Uterus (tissue), 4 donors: ENCODE measurements around the gene MTMR10. TPM values are rescaled to one million over a fixed set of nuclear protein-coding genes. Genes with fewer than 3 reads are reported as not detected.

Experiments used
- DNase-seq, 2 donors: peaks; one replicate each; pipeline ENCODE4 v3.0.0-alpha.2; 2019 to 2020
- H3K27ac ChIP-seq, 2 donors: fragments of 200-600 bp; sonication (generic); 1 replicate in 1 of 2; 2 replicates in 1 of 2; pipeline ENCODE4 v1.5.1; 2016 to 2018
- H3K27me3 ChIP-seq, 2 donors: fragments of 200-600 bp; sonication (generic); one replicate each; pipeline ENCODE4 v1.5.1; 2018 to 2019; ENCODE audit warnings: control low read depth in 1 of 2
- H3K36me3 ChIP-seq, 2 donors: fragments of 200-600 bp; sonication (generic); one replicate each; pipeline ENCODE4 v1.5.1; 2019; ENCODE audit warnings: control low read depth in 1 of 2
- H3K4me1 ChIP-seq, 2 donors: fragments of 200-600 bp; sonication (generic); one replicate each; pipeline ENCODE4 v1.5.1; 2018 to 2019; ENCODE audit warnings: control low read depth in 1 of 2
- H3K4me3 ChIP-seq, 2 donors: fragments of 200-600 bp; sonication (generic); 1 replicate in 1 of 2; 2 replicates in 1 of 2; pipeline ENCODE4 v1.5.1; 2018 to 2019; ENCODE audit warnings: mild to moderate bottlenecking in 1 of 2
- H3K9me3 ChIP-seq, 2 donors: fragments of 200-600 bp; sonication (generic); one replicate each; pipeline ENCODE4 v1.5.1; 2019; ENCODE audit warnings: control low read depth in 1 of 2
- CTCF ChIP-seq, 4 experiments: fragments of 200-600 bp in 2 of 4; fragments of 450-650 bp in 2 of 4; sonication (generic) in 2 of 4; IDR thresholded peaks; one replicate each; pipeline ENCODE4 v1.5.1; 2016 to 2019; ENCODE audit warnings: antibody characterized with exemption in 4 of 4, mild to moderate bottlenecking in 2 of 4, moderate library complexity in 1 of 4
- POLR2A ChIP-seq, 2 donors: fragments of 450-650 bp; IDR thresholded peaks; one replicate each; pipeline ENCODE4 v1.6.1; 2016; ENCODE audit warnings: antibody characterized with exemption in 2 of 2, mild to moderate bottlenecking in 1 of 2, moderate library complexity in 1 of 2
- intact Hi-C: fragments of 100-400 bp; cut with DNase I; formaldehyde crosslinking; loops from one replicate; pipeline ENCODE4 v1.15.1; 2023; ENCODE audit warnings: low total_unique reads
- small RNA-seq: library from RNA; depleted of rRNA; stranded (forward); fragments of <200 nt; gene quantifications from one replicate; pipeline ENCODE3, GENCODE V24; 2016
- total RNA-seq, 4 donors: library from RNA; depleted of rRNA in 3 of 4; stranded (reverse); fragments of >200 nt in 3 of 4; gene quantifications; one replicate each; pipeline versions ENCODE4 v1.1.0 to v1.2.4, GENCODE V29; 2014 to 2023
- donor health status: DM: yes; HTN: yes; CAD: no.

Gene MTMR10
- total RNA-seq, 4 donors from 2014 or later: 11.8 to 34.2 (median 19.1) TPM

DNA sequence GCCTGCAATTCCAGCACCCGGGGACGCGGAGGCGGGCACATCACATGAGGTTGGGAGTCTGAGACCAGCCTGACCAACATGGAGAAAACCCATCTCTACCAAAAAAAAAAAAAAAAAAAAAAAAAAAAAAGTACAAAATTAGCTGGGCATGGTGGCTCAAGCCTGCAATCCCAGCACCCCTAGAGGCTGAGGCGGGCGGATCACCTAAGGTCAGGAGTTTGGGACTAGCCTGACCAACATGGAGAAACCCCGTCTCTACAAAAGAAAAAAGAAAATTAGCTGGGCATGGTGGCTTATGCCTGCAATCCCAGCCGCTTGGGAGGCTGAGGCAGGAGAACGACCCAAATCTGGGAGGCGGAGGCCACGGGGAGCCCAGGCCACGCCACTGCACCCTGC is 95.2 kb downstream of the MTMR10 start:
- no peak for DNase-seq
- intact Hi-C loops: no loop called here
- Histone ChIP-seq H3K27ac (no peak overlapping the region), H3K27me3 (no peaks in the 10 kb centered on the region), H3K4me1 (no peaks in the 10 kb centered on the region), H3K4me3 (no peak overlapping the region), H3K36me3 (no peaks in the 10 kb centered on the region), H3K9me3 (no peaks in the 10 kb centered on the region)
- TF ChIP-seq CTCF (IDR thresholded peaks at IDR 0.05) (no peak), POLR2A (IDR thresholded peaks at IDR 0.05) (no peak)

GRCh38 chr15:30895461-30896210 is 95.8 kb downstream of the MTMR10 start:
- Histone ChIP-seq H3K36me3 (no peaks in the 10 kb centered on the region), H3K9me3 (no peaks in the 10 kb centered on the region), H3K27ac (no peak overlapping the region), H3K4me1 (no peaks in the 10 kb centered on the region), H3K4me3 (no peak overlapping the region), H3K27me3 (no peaks in the 10 kb centered on the region)
- intact Hi-C loops: no loop called here
- TF ChIP-seq CTCF (IDR thresholded peaks at IDR 0.05) (no peak), POLR2A (IDR thresholded peaks at IDR 0.05) (no peak)
- no peak for DNase-seq

DNA sequence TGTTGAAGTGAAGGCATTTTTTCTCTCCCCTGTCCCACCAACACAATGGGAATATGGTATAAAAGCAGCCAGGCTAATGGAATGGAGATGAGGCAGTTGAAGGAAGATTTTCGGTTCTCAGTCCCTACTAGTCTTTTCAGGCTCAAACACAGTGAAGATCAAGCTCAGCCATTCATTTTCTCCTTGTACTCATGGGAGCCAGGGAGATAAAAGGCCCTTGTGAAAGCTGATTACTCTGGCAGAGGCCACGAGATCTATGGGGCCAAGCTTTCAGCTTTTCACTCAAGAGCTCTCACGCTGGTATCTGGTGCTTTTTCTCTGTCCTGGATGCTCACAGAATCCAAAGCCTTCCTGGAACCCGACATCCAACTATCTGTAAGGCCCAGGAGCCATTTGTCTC is 102.2 kb downstream of the MTMR10 start:
- intact Hi-C loops: no loop called here
- no peaks in the 10 kb centered on the region for H3K36me3 ChIP-seq
- TF ChIP-seq POLR2A (IDR thresholded peaks at IDR 0.05) (no peak), CTCF (IDR thresholded peaks at IDR 0.05) (no peak)
- H3K27ac ChIP-seq: no peak overlapping the region
- H3K4me1 ChIP-seq: no peaks in the 10 kb centered on the region
- no peaks in the 10 kb centered on the region for H3K9me3 ChIP-seq
- no peak for DNase-seq
- no peaks in the 10 kb centered on the region for H3K27me3 ChIP-seq
- no peak overlapping the region for H3K4me3 ChIP-seq

Small RNA genes lying within 50 kb of the gene (small RNA-seq; reads per million reads assigned to genes)
- gene RNU6-466P: not detected

Other genes with a start within 250 kb of the MTMR10 start
- gene FAN1, start 87.7 kb downstream of the MTMR10 start, total RNA-seq: 10 to 100 TPM in 3 of 4 donors, 1 to 10 TPM in 1; 9.4 to 38.3 (median 19.2) TPM
- not detected for gene TRPM1, start 110.1 kb upstream of the MTMR10 start, total RNA-seq